A673 (cell line): Measurements from ENCODE around the gene VSTM2L. TPM values are rescaled to one million over a fixed set of nuclear protein-coding genes. Genes with fewer than 3 reads are reported as not detected.

ENCODE experiments used
- BruUV-seq: library from RNA; stranded (reverse); fragments of 400-500 nt; replicated peaks from 2 replicates; lab custom pipeline; 2021; lab: Mats Ljungman, UMichigan
- CTCF ChIA-PET: fragments of 300-600 bp; sonication (Branson Sonifier 250); formaldehyde crosslinking; loops from one replicate; lab custom pipeline; 2022; ENCODE audit warnings: antibody characterized with exemption; lab: Charles Lee
- POLR2A ChIA-PET: fragments of 300-600 bp; sonication (Branson Sonifier 250); formaldehyde crosslinking; loops from one replicate; lab custom pipeline; 2022; ENCODE audit warnings: antibody characterized with exemption; ENCODE audit not compliant: low non-redundant PET; lab: Charles Lee
- DNase-seq: peaks from one replicate; pipeline ENCODE4 v3.0.0-alpha.2; 2015; ENCODE audit warnings: low spot score
- H3K27ac ChIP-seq: fragments of 200-600 bp; sonication (generic); 2 replicates; pipeline ENCODE4 v1.5.1; 2016; ENCODE audit warnings: mixed run types, low read depth, mild to moderate bottlenecking, mixed read lengths, antibody characterized with exemption, low read length; ENCODE audit not compliant: poor library complexity, severe bottlenecking
- H3K27me3 ChIP-seq: fragments of 200-600 bp; sonication (generic); replicated peaks from 2 replicates; pipeline ENCODE4 v1.6.1; 2017; ENCODE audit warnings: mixed run types, low read depth, mild to moderate bottlenecking, mixed read lengths, antibody characterized with exemption, low read length; ENCODE audit not compliant: insufficient read depth, poor library complexity
- H3K36me3 ChIP-seq: fragments of 200-600 bp; sonication (generic); 2 replicates; pipeline ENCODE4 v1.6.1; 2016; ENCODE audit warnings: mixed run types, mild to moderate bottlenecking, mixed read lengths, antibody characterized with exemption, low read length; ENCODE audit not compliant: insufficient read depth, poor library complexity, severe bottlenecking
- H3K4me1 ChIP-seq: fragments of 200-600 bp; sonication (generic); 2 replicates; pipeline ENCODE4 v1.6.1; 2017; ENCODE audit warnings: mixed run types, mild to moderate bottlenecking, mixed read lengths, antibody characterized with exemption, low read length; ENCODE audit not compliant: insufficient read depth, poor library complexity, severe bottlenecking
- H3K4me3 ChIP-seq: fragments of 200-600 bp; sonication (generic); 2 replicates; pipeline ENCODE4 v1.5.1; 2016; ENCODE audit warnings: low read depth, mixed run types, mild to moderate bottlenecking, mixed read lengths, low read length; ENCODE audit not compliant: poor library complexity, severe bottlenecking
- H3K9me3 ChIP-seq: fragments of 200-600 bp; sonication (generic); 2 replicates; pipeline ENCODE4 v1.6.1; 2016; ENCODE audit warnings: mixed run types, low read depth, mild to moderate bottlenecking, mixed read lengths, antibody characterized with exemption, low read length; ENCODE audit not compliant: poor library complexity, severe bottlenecking
- EZH2 ChIP-seq: fragments of 200-600 bp; sonication (generic); IDR thresholded peaks from 2 replicates; pipeline ENCODE4 v1.6.1; 2017; ENCODE audit warnings: borderline replicate concordance, low read depth, mild to moderate bottlenecking, mixed read lengths, antibody characterized with exemption, low read length; ENCODE audit not compliant: poor library complexity, severe bottlenecking
- intact Hi-C: fragments of 100-400 bp; cut with micrococcal nuclease; formaldehyde crosslinking; loops from one replicate; pipeline ENCODE4 v1.10.0; 2022; ENCODE audit not compliant: unreplicated experiment
- total RNA-seq: library from RNA; stranded (reverse); gene quantifications from 2 replicates; pipeline ENCODE4 v1.2.3, GENCODE V29; 2021
- TF ChIP-seq, protein P1 (sequence below): fragments of 300-800, 200-600 bp; sonication (generic); conservative IDR thresholded peaks from 2 replicates; pipeline ENCODE4 v1.5.1; 2017; ENCODE audit warnings: low read depth, mild to moderate bottlenecking, antibody characterized with exemption, low read length, moderate library complexity, mixed read lengths

Gene VSTM2L
- total RNA-seq, 1 experiment from 2014 or later, result 23.3 TPM

DNA sequence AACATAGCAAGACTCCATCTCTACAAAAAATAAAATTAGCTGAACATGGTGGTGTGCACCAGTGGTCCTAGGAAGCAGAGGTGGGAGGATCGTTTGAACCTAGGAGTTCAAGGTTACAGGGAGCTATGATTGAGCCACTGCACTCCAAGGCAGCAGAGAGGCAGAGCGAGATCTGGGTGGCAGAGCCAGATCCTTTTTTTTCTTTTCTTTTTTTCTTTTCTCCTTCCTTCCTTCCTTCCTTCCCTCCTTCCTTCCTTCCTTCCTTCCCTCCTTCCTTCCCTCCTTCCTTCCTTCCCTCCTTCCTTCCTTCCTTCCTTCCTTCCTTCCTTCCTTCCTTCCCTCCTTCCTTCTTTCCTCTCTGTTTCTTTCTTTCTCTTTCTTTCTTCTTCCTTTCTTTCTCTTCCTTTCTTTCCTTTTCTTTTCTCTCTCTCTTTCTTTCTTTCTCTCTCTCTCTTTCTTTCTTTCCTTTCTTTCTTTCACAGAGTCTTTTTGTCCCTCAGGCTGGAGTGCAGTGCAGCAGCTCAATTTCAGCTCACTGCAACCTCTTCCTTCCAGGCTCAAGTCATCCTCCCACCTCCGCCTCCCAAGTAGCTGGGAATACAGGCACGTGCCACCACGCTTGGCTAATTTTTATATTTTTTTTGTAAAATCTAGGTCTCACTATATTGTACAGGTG, 9.2 kb upstream of the VSTM2L start:
- Histone ChIP-seq H3K9me3 (no peaks in the 10 kb centered on the region), H3K4me1 (peaks cover 43% of the 10 kb centered on the region), H3K36me3 (no peaks in the 10 kb centered on the region), H3K27ac (no peak overlapping the region), H3K27me3 (no peaks in the 10 kb centered on the region), H3K4me3 (no peak overlapping the region)
- no TSS peak for BruUV-seq
- TF ChIP-seq EZH2, result no peak
- TF ChIP-seq, protein P1, sequence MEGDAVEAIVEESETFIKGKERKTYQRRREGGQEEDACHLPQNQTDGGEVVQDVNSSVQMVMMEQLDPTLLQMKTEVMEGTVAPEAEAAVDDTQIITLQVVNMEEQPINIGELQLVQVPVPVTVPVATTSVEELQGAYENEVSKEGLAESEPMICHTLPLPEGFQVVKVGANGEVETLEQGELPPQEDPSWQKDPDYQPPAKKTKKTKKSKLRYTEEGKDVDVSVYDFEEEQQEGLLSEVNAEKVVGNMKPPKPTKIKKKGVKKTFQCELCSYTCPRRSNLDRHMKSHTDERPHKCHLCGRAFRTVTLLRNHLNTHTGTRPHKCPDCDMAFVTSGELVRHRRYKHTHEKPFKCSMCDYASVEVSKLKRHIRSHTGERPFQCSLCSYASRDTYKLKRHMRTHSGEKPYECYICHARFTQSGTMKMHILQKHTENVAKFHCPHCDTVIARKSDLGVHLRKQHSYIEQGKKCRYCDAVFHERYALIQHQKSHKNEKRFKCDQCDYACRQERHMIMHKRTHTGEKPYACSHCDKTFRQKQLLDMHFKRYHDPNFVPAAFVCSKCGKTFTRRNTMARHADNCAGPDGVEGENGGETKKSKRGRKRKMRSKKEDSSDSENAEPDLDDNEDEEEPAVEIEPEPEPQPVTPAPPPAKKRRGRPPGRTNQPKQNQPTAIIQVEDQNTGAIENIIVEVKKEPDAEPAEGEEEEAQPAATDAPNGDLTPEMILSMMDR, result no peak
- no peak for DNase-seq
- ChIA-PET CTCF (no interaction called here), POLR2A (interaction anchor here (0.7 kb wide), 1 partner anchor 114 kb away, joined by 3 read pairs; no protein-coding TSS in a partner anchor)
- intact Hi-C loops, result loop anchor here (10.0 kb wide), 1 partner anchor 239 kb away; no protein-coding TSS in a partner anchor

DNA sequence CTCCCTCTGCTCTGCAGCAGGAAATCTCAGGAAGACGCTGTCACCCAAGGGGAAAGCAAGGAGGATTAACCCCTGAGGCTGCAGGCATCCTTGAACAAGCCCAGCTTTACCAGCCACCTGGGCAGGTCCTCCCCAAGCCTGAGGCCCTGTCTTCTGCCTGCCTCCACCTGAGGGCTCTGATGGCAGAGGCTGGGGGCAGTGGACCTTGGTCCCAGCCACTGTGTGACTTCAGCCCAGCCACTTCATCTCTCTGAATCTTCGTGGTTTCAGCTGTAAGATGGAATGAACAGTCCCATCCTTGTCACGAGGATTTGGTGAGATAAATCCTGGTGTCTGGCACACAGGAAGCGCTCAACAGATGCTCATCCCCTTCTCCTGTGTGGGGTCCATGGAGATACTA, 8.5 kb upstream of the VSTM2L start:
- TF ChIP-seq EZH2, result no peak
- TF ChIP-seq, protein P1, result no peak
- Histone ChIP-seq H3K9me3 (no peaks in the 10 kb centered on the region), H3K36me3 (no peaks in the 10 kb centered on the region), H3K4me1 (peaks cover 48% of the 10 kb centered on the region), H3K27ac (no peak overlapping the region), H3K4me3 (no peak overlapping the region), H3K27me3 (no peaks in the 10 kb centered on the region)
- no peak for DNase-seq
- CTCF ChIA-PET, result no interaction called here
- POLR2A ChIA-PET, result no interaction called here
- intact Hi-C loops, result loop anchor here (10.0 kb wide), 1 partner anchor 240 kb away; no protein-coding TSS in a partner anchor
- BruUV-seq, result no TSS peak

DNA sequence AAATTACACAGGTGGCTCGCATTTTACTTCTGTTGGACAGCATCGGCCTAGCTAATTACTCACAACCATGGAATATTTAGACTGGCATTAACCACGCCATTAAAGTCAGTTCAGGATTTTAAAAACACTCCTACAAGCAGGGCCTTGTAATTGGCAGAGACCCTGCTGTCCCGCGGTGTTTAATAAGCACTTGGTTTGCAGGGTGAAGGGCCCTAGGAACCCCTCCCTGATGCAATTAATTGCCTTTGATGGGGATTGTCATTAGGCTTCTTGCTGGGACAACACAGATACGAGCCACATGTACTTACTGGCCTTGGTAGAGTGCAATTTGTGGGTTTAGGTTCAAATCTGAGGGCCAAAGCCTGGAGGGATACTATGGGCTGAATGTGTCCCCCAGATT, 7.8 kb upstream of the VSTM2L start:
- ChIA-PET CTCF (no interaction called here), POLR2A (no interaction called here)
- Histone ChIP-seq H3K4me1 (peaks cover 48% of the 10 kb centered on the region), H3K27me3 (no peaks in the 10 kb centered on the region), H3K36me3 (no peaks in the 10 kb centered on the region), H3K4me3 (no peak overlapping the region), H3K27ac (peak overlapping the region; percentile 53), H3K9me3 (no peaks in the 10 kb centered on the region)
- TF ChIP-seq, protein P1, result no peak
- TF ChIP-seq EZH2, result no peak
- DNase-seq, result no peak
- no TSS peak for BruUV-seq
- intact Hi-C loops, result loop anchor here (5.0 to 10.0 kb wide), 3 partner anchors 218 to 328 kb away; no protein-coding TSS in a partner anchor
